ENCODE results near the gene ZNF574.
"Not testable (repeated sequence)": the region's sequence is repeated elsewhere in the genome, so short reads cannot be mapped to it uniquely, and the experiment has no call there.

ZNF574 gene

DNA sequence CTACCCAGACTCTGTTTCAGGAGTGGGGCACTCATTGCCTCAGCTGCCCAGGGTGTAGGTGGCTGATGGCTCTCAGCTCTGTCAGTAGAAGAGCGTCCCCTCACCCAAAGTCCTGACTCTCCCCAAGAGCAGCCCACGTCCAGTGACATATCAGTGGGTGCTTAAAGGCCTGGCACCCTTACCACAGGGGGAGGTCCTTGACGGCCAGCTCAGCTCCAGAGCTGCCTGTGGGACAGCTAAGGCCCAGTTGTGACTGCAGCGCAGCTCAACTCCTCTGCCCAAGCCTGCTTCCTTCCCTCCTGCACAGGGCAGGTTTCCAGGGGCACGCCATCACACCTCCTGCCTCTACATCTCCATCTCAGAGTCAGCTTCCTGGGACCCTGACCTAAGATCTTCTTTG, 38.3 kb upstream of the ZNF574 start:
- no peak overlapping the region for H3K27ac ChIP-seq
- no peak for TF ChIP-seq ZFX (IDR thresholded peaks at IDR 0.05)
- TF ChIP-seq, protein P1, sequence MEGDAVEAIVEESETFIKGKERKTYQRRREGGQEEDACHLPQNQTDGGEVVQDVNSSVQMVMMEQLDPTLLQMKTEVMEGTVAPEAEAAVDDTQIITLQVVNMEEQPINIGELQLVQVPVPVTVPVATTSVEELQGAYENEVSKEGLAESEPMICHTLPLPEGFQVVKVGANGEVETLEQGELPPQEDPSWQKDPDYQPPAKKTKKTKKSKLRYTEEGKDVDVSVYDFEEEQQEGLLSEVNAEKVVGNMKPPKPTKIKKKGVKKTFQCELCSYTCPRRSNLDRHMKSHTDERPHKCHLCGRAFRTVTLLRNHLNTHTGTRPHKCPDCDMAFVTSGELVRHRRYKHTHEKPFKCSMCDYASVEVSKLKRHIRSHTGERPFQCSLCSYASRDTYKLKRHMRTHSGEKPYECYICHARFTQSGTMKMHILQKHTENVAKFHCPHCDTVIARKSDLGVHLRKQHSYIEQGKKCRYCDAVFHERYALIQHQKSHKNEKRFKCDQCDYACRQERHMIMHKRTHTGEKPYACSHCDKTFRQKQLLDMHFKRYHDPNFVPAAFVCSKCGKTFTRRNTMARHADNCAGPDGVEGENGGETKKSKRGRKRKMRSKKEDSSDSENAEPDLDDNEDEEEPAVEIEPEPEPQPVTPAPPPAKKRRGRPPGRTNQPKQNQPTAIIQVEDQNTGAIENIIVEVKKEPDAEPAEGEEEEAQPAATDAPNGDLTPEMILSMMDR (conservative IDR thresholded peaks at IDR 0.05): no peak

DNA sequence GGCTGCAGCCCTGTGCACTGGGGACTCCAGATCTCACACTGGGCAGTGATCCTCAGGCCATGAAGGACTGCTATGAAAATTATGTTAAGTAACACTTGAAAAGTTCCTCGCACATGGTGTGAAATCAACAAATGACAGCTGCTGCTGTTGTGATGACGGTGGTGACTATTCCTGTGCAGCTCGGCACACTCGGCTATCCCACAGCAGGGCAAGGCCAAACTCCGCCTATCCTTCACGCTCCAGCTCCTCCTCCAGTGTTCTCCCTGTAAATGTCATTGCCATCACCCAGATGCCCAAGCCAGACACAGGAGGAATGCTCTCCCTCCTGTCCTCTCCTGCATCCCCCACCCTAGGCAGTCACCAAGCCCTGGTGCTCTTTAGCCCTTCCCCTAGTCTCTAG, 37.3 kb upstream of the ZNF574 start:
- H3K27ac ChIP-seq: no peak overlapping the region
- TF ChIP-seq ZFX (IDR thresholded peaks at IDR 0.05): no peak
- TF ChIP-seq, protein P1 (conservative IDR thresholded peaks at IDR 0.05): no peak

DNA sequence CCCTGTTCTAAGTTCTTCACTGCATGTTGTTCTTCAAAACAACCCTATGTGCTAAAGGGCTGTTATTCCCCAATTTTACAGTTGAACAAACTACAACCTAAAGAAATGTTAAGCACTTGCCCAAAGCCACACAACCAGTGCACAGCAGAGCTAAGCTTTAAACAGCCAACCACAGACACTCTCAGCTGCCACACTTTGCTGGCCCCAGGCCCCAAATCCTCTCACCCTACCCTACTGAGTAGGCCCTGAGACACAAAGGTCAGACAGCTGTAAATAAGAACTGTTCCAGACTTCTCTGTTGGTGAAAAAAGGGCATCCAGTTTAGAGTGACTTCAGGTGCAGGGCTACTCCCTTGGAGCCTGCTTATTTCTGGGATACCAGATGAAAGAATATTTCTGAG, 35.9 kb upstream of the ZNF574 start:
- H3K27ac ChIP-seq: no peak overlapping the region
- TF ChIP-seq, protein P1 (conservative IDR thresholded peaks at IDR 0.05): no peak
- TF ChIP-seq ZFX (IDR thresholded peaks at IDR 0.05): no peak

DNA sequence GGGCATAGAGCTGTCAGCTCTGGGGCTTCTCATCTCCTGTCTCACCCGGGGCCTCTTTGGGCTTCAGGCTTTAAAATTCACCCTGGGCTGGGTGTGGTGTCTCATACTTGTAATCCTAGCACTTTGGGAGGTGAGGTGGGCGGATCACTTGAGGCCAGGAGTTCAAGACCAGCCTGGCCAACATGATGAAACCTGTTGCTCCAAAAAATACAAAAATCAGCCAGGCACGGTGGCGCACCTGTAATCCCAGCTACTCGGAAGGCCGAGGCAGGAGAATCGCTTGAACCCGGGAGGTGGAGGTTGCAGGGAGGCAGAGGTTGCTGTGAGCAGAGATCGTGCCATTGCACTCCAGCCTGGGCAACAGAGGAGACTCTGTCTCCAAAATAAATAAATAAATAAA, 35.5 kb upstream of the ZNF574 start:
- H3K27ac ChIP-seq: not testable (repeated sequence)

DNA sequence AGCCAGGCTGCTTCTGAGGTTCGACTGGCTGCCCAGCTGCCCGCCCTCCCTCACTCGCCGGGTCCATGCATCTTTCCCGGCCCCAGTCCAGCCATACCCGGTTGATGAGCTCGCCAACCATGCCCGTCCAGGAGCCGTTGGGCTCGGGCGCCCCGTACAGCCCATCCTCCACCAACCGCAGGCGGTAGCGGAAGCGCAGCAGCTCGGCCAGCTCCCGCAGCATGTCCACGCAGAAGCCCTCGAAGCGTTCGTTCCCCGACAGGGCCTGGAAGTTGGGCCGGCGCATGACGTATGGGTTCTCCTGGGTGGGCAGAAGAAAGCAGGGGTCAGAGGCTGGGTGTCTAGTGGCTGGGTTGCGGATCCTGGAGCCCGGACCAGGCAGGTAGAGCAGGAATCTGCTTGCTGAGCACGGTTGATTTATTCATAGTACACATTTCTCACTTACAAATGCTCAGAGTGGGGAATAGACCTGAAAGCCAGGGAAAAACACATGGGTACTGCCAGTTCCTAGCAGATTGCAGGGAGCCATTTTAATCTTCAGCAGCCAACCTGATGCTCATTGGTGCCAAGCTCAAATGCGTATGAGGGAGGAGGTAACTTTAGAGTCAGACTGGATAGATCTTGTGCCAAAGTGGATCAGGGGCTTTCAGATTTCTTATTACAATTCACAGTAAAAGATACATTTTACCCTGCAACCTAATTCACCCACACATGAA, 33.4 kb upstream of the ZNF574 start:
- TF ChIP-seq ZFX (IDR thresholded peaks at IDR 0.05): no peak
- H3K27ac ChIP-seq: no peak overlapping the region

DNA sequence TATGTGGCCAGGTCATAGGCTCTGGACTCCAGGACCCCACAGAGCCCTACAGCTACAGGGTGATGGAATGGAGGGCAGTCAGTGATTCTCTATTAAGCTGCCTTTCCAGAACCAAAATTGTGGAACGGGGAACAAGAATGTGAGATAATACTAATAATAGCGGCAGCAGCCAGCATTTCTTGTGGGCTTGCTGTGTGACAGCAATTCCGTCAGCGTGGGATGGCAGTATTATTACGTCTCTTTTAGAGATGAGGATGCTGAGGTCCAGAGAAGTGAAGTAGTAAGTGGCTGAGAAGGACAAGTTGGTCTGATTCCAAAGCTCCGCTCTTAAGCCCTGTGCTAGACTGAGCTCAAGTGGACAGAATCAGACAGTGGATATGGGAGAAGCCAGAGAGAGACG, 30.4 kb upstream of the ZNF574 start:
- no peak for TF ChIP-seq ZFX (IDR thresholded peaks at IDR 0.05)
- TF ChIP-seq, protein P1 (conservative IDR thresholded peaks at IDR 0.05): no peak
- H3K27ac ChIP-seq: no peak overlapping the region

DNA sequence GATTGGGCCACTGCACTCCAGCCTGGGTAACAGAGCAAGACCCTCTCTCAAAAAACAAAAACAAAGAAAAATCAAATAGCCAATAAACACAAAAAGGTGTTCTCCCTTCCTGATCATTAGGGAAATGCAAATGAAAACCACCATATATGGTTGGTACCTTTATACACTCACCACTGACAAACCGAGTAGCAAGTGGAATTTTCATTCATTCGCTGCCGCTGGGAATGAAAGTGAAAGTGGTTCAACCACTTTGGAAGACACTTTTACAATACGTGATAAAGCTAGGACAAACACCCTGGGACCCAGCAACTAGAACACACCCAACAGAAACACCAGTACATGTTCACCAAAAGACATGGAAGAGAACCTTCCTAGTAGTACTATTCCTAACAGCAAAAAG, 27.0 kb upstream of the ZNF574 start:
- no peak for TF ChIP-seq ZFX (IDR thresholded peaks at IDR 0.05)
- TF ChIP-seq, protein P1 (conservative IDR thresholded peaks at IDR 0.05): no peak
- no peak overlapping the region for H3K27ac ChIP-seq

DNA sequence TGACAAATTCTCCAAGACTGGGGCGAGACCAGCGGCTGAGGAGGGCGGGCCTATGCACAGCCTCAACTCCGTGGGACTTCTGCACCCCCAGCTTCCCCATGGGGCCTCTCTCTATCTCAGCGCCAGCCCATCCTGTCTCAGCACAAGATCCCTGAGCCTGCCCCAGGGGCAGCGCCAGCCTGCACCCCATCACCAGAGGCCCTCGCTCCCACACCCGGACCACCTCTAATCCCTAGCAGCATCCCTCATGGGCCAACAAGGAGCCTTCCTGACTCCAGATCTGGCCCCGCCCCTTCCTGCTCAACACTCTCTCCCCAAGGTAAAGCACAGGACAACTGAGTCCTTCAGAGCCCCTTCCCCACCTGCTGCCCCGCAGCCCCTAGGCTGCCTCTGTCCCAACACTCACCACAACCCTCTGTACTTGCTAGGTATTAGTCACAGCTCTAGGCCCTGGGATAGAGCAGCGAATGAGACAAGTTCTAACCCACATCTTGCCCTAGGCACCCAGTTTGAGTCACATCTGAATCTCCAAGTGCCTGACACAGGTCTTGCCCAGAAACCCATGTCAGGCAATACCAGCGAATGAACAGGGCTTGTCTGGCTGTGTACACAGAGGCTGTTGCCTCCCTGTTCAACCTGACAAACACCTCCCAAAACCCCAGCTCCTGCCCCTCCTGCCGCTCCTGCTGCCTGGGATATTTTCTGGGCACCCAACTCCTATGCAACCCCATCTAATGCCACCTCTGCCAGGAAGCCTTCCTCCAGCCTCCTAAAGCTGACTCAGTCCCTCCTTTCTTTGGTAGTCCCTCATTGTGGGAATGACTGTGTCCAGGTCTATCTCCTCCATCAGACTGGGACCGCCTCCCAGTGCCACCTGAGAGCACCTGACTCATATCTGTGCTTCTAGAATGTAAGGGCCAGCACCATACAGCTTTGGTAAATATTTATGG, 24.5 kb upstream of the ZNF574 start:
- TF ChIP-seq, protein P1 (conservative IDR thresholded peaks at IDR 0.05): no peak
- no peak for TF ChIP-seq ZFX (IDR thresholded peaks at IDR 0.05)
- no peak overlapping the region for H3K27ac ChIP-seq

Measured in C4-2B (cell line).